VCaP (cell line): ENCODE data around the gene CTSL.

Source experiments
- H3K27ac ChIP-seq: fragments of 450-650 bp; 2 replicates; pipeline ENCODE4 v1.5.1; 2017
- TF ChIP-seq, protein P1 (sequence below): fragments of 450-650 bp; conservative IDR thresholded peaks from 2 replicates; pipeline ENCODE4 v1.5.1; 2017; ENCODE audit warnings: mild to moderate bottlenecking, moderate library complexity

CTSL gene

DNA sequence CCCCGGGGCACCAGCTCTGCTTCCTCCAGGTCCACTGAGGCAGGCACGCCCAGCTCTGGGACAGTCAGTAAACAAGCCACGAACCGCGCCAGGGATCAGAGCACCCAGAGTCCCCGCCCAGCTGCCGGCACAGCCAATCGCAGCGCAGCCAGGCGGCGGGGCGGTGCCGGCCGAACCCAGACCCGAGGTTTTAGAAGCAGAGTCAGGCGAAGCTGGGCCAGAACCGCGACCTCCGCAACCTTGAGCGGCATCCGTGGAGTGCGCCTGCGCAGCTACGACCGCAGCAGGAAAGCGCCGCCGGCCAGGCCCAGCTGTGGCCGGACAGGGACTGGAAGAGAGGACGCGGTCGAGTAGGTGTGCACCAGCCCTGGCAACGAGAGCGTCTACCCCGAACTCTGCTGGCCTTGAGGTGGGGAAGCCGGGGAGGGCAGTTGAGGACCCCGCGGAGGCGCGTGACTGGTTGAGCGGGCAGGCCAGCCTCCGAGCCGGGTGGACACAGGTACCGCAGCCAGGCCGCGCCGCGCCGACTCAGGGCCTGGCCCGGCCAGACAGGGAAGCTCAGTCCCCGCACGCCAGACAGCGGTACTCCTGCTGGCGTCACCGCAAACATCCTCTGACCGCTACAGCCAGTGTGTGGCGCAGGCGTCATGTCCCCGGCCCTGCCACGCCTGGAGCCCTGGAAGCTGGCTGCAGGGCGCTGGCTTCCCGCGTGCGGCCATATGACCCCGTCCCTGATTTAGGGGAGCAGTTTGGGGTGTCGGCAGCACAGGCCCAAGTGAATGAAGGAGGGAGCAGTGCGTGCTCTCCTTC lies at the start of gene CTSL:
Gene CTSL, plus strand, starts transcription at position 220 of the 810 bp plus-strand sequence. CDS start 1,485 bp downstream, outside the sequence.
- TF ChIP-seq, protein P1, sequence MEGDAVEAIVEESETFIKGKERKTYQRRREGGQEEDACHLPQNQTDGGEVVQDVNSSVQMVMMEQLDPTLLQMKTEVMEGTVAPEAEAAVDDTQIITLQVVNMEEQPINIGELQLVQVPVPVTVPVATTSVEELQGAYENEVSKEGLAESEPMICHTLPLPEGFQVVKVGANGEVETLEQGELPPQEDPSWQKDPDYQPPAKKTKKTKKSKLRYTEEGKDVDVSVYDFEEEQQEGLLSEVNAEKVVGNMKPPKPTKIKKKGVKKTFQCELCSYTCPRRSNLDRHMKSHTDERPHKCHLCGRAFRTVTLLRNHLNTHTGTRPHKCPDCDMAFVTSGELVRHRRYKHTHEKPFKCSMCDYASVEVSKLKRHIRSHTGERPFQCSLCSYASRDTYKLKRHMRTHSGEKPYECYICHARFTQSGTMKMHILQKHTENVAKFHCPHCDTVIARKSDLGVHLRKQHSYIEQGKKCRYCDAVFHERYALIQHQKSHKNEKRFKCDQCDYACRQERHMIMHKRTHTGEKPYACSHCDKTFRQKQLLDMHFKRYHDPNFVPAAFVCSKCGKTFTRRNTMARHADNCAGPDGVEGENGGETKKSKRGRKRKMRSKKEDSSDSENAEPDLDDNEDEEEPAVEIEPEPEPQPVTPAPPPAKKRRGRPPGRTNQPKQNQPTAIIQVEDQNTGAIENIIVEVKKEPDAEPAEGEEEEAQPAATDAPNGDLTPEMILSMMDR = peak; percentile 63
- peak within 1 kb of the TSS; percentile 80 for H3K27ac ChIP-seq

DNA sequence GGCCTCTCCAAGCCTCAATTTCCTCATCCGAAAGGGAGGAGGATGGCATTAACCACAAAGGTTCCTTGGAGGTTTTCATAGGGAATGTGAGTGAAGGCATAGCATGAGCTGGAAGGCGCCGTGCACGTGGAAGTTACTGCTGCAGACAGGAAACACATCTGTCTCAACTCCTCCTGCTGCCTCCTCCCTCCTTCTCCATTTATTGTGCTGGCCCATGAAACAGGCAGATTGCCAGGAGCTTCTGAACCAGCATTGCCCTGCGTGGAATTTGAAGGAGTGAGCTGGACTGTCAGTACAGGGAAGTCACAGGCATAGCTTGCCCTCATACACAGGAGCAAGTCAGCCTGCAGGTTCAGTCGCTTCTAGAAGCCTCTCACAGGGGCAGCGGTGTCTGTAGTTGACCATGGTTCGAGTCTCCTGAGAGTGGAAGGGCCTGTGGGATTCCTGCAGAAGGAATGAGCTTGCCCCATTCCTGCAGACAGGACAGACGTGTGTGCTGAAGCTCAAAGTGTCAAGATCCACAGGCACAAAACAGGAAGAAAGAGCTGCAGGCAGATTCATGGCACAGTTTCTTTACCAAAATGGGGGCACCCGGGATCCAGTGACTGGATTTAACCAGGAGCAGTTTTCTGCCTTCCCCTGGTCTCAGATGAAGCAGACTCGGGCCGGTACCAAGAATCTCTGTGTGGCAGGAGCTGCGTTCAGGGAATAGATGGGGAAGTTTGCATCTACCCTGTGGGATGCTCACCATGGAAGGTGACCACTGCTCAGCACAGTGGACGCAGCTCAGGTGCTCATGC lies 48.7 kb upstream of the CTSL start:
- TF ChIP-seq, protein P1 = no peak
- peak overlapping the region; percentile 55; the same call in 1 of the 2 replicates for H3K27ac ChIP-seq

DNA sequence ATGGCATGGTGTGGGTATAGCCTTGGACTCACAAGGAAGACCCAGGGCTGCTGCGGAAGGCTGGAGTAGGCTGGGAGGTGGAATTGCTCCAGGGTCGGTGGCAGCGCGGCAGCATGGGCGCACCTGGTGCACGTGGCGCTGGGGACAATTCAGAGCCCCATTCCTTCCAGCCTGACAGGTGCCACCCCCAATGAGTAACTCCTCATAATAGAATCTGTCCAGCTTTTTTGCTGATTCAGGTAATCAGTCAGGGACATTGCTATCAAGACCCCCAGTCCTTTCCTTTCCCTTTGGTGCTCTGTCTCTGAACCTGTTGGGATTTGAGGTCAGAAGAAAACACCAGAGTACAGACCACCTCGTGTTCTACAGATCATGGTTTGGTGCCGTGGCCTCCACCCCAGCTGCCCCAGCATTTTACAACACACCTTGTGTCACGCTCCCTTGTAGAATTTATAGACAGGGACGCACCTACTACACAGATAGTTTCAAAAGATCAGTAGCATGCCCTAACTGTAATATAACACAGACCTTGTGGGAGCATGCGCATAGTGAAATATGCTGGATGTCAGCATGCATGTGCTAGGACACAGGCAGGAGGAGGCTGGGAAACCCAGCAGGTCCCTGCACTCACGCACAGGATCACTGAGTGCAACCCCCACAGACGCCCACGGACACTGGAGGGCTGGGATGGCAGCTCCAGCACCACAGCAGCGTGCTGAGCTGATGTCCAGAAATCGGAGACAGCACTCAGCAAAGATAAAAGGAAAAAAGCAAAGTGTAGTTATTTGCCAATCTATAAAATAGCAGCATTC lies 47.9 kb upstream of the CTSL start:
- H3K27ac ChIP-seq = no peak overlapping the region
- TF ChIP-seq, protein P1 = no peak

- no peak overlapping the region for H3K27ac ChIP-seq
- TF ChIP-seq, protein P1 = peak; percentile 85
Observed at GRCh38 chr9:87678650-87679355, 47.1 kb upstream of the CTSL start.

- H3K27ac ChIP-seq = no peak overlapping the region
- TF ChIP-seq, protein P1 = no peak
Observed at GRCh38 chr9:87681271-87682061, 44.5 kb upstream of the CTSL start.

DNA sequence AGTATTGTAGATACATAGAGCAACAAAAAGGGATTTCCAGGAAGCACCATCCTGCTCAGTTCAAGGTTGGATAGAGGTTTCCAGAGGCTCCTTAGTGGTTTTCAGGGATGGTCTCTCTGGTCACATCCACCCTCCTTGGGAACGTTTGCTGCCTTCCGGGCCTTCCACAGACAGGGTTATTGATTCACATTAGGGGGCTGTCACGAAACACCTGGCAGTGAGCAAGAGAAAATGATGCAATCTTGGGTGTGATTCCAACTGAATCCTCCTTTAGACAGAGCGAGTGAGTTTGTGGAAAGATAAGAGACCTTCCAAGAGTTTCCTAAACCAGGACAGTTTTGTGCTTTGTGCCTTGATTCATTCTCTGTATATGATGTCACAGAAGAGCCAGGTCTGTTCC lies 43.8 kb upstream of the CTSL start:
- TF ChIP-seq, protein P1 = no peak
- H3K27ac ChIP-seq = no peak overlapping the region
